NCI-H187 (cell line): ENCODE data around the gene ZNF175.

Experiments used
- DNase-seq, 2 experiments: peaks; one replicate each; lab custom pipeline; 2025; lab: John Stamatoyannopoulos, UW

Gene ZNF175

GRCh38 chr19:51549533-51550324, 21.4 kb upstream of the ZNF175 start:
- no peak for DNase-seq

- no peak for DNase-seq
Observed at GRCh38 chr19:51550848-51551672, 20.0 kb upstream of the ZNF175 start.

DNA sequence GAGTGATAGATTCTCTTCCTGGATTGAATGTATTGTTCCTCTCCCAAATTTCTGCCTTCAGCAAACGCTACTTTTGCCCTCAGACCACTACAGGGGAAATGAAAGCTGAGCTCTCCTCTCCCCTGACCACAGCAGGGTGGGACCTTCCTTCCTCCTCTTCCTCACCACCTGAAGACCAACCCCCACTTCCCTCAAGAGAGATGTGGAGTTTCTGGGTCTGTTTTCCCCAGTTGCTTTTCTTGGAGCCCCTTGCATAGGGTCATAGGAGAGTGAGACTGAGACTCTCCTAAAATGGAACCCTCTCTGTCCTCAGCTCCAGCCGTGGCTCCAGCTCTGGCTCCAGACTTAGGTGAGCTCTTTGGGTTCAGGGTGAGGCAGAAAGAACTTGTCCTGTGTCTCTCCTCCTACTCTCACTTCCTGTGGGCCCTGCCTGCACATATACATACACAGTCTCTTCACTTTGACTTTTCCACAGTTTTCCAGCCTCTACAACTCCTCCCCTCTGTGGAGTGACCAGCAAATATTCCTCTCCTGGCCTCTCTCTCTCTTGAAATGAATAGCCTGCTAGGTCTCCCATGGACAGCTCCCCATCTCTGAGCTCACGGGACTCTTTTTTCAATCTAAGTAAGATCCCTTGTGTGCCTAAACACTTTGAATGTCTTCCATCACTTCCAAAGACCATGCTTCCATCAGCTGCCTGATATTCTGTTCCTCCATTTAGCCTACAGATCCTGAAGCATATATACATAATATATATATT, 19.2 kb upstream of the ZNF175 start:
- no peak for DNase-seq

DNA sequence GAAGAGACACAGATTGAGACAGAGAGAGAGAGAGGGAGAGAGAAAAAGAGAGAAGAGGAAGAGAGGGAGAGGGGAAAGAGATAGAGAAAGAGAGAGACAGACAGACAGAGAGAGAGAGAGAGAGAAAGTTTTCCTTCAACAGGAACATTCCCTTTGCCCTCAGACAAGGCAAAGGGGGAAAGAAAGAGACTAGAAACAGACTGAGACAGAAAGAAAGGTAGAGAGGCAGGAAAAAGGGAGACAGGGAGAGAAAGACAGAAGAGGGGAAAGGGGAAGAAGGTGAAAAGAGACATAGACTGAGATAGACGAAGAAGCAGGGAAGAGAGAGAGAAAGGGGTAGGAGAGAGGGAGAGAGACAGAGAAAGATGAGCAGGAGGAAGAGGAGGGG, 18.5 kb upstream of the ZNF175 start:
- no peak for DNase-seq

GRCh38 chr19:51552996-51553725, 17.9 kb upstream of the ZNF175 start:
- no peak for DNase-seq

GRCh38 chr19:51559240-51559639, 11.8 kb upstream of the ZNF175 start:
- DNase-seq: no peak

- no peak for DNase-seq
Observed at GRCh38 chr19:51560339-51560738, 10.7 kb upstream of the ZNF175 start.

DNA sequence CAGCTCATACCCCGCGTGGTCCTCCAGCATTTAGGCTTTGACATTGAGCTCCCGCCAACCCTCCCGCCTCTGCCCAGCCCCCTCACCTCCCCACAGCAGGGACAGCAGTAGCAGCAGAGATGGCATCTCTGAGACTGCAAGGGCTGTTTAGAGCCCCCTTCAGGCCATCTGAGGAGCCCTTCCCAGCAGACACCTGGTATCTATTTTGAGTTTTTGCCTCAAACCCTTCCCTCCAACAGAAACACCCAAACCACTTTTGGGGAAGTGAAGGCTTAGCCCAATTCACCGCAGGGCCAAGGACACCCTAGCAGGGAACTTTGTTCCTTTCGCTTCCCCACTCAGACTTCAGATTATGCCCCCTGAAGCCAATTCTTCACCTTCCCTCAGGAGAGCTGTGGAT, 6.3 kb upstream of the ZNF175 start:
- no peak for DNase-seq

- no peak for DNase-seq
Observed at GRCh38 chr19:51565583-51565982, 5.5 kb upstream of the ZNF175 start.

DNA sequence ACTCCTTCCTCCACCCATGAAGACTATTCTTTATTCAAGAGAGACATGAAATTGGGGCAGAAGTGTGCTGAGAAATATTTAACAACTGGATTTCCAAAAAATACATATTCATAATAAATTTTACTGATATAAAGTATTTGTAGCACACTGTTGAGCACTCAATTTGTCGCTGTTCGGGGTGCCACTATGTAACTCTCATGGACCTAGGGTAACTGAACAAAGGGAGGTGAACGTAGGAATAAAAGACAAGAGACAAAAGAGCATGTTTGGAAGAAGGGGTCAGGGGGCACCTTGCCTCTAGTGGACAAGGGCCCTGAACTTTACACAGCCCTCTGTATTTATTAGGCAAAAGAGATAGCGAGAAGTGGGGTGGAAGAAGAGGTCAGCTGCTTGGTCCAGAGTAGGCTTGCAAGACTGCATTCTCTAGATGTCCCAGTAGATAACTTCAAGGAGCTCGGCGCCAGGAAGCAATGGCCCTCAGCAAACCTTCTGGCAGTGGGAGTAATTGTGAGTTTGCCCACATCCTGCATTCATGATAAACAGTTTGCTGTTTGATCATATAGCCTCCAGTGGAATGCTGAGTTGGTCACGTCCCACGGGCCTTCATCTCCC, 4.5 kb upstream of the ZNF175 start:
- DNase-seq: no peak

DNA sequence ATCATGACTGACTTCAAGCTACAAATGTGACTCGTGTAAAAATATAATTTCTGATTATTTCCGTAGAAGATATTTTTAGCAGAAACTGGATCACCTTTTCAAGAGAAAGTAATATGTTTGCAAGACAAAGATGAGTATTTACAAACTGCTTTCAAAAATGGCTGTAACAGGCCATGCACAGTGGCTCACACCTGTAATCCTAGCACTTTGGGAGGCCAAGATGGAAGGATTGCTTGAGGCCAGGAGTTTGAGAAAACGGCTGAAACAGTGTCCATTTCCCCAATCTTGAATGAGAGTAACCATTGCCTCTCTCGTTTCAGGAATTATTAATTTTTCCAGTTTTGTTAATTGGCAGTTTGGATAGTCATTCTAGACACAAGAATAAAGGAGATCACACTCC, 3.5 kb upstream of the ZNF175 start:
- no peak for DNase-seq

DNA sequence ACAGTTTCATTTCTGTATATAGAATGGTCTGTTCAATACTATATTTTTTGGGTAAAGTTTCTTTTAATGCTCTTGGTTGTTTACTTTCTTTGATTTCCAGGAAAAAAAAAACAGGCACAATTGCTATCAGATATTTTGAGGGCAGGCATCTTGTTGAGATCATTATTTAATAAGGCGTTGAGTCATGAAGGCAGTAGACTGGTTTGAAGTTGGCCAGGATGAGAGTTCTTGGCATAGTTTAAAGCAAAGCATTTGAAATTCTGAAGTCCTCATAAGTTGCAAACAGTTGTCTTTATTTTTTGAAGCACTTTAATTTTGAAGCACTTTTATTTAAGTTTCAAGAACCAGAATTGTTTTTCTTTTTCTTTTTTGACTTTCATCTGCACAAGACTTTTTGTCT, 2.6 kb upstream of the ZNF175 start:
- DNase-seq: no peak

- no peak for DNase-seq
Observed at GRCh38 chr19:51571599-51571998, 516 bp downstream of the ZNF175 start.

GRCh38 chr19:51572410-51572809, 1.3 kb downstream of the ZNF175 start:
- DNase-seq: no peak

DNA sequence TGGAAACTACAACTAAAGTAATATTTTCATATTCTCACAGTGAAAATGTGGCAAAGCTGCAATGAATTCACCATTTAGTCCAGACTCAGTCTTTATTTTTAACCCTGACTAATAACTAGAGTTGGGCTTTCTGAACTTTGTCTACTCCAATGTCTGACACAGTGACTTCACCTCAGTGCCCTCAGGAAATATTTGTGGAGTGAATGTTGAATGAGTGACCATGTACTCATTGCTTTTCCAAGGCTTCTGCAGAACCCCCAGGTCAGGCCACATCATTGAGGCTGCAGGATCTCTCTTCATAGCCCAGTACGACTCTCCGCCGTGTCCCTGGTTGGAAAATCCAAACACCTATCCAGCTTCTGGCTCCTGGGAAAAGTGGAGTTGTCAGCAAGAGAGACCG, 1.8 kb downstream of the ZNF175 start:
- DNase-seq: no peak

DNA sequence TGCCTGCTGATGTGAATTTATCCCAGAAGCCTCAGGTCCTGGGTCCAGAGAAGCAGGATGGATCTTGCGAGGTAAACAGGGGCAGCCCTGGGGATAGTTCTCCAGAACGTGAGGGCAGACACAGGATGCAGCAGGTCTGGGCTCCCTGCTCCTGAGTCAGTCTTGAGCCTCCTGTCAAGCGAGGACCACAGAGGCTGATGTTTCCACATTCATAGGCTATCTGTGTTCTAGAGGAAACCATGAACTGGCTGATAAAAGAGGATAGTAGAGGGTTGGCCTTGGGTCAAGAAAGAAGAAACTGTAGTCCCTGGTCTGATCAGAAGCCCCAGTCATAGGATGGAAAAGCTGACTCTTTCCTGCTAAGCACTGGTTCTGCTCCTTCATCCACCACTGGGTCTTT, 2.2 kb downstream of the ZNF175 start:
- DNase-seq: no peak

GRCh38 chr19:51576850-51577249, 5.8 kb downstream of the ZNF175 start:
- DNase-seq: no peak

GRCh38 chr19:51586103-51586728, 15.1 kb downstream of the ZNF175 start:
- no peak for DNase-seq

DNA sequence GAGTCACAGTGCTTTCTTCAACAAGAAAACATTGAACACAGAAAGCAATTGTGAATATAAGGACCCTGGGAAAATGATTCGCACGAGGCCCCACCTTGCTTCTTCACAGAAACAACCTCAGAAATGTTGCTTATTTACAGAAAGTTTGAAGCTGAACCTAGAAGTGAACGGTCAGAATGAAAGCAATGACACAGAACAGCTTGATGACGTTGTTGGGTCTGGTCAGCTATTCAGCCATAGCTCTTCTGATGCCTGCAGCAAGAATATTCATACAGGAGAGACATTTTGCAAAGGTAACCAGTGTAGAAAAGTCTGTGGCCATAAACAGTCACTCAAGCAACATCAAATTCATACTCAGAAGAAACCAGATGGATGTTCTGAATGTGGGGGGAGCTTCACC, 15.7 kb downstream of the ZNF175 start:
- no peak for DNase-seq

GRCh38 chr19:51587264-51588191, 16.4 kb downstream of the ZNF175 start:
- no peak for DNase-seq
